Measurements from ENCODE around the gene NOD2.
A peak's percentile ranks its signal among the peaks of the same experiment; 100 is the strongest.

Gene NOD2

GRCh38 chr16:50742576-50743200 lies 49.3 kb downstream of the NOD2 start:
- peak; percentile 41 for DNase-seq (ENCODE audit: low spot score)

- peak; percentile 40 for DNase-seq (ENCODE audit: low spot score)
Measured at GRCh38 chr16:50743581-50744225, 50.3 kb downstream of the NOD2 start.

GRCh38 chr16:50744881-50745280 lies 51.5 kb downstream of the NOD2 start:
- DNase-seq (ENCODE audit: low spot score), result no peak

- no peak for DNase-seq (ENCODE audit: low spot score)
Measured at GRCh38 chr16:50745940-50746339, 52.5 kb downstream of the NOD2 start.

GRCh38 chr16:50747207-50747956 lies 54.0 kb downstream of the NOD2 start:
- DNase-seq (ENCODE audit: low spot score), result peak; percentile 60

- DNase-seq (ENCODE audit: low spot score), result no peak
Measured at GRCh38 chr16:50751528-50751927, 58.1 kb downstream of the NOD2 start.

- DNase-seq (ENCODE audit: low spot score), result no peak
Measured at GRCh38 chr16:50752471-50753235, 59.2 kb downstream of the NOD2 start.

GRCh38 chr16:50756473-50756872 lies 63.1 kb downstream of the NOD2 start:
- no peak for DNase-seq (ENCODE audit: low spot score)

GRCh38 chr16:50761267-50761666 lies 67.9 kb downstream of the NOD2 start:
- no peak for DNase-seq (ENCODE audit: low spot score)

GRCh38 chr16:50762241-50762640 lies 68.8 kb downstream of the NOD2 start:
- DNase-seq (ENCODE audit: low spot score), result no peak

- DNase-seq (ENCODE audit: low spot score), result no peak
Measured at GRCh38 chr16:50763211-50763610, 69.8 kb downstream of the NOD2 start.

GRCh38 chr16:50765260-50765659 lies 71.9 kb downstream of the NOD2 start:
- no peak for DNase-seq (ENCODE audit: low spot score)

GRCh38 chr16:50765861-50766260 lies 72.5 kb downstream of the NOD2 start:
- DNase-seq (ENCODE audit: low spot score), result no peak

- DNase-seq (ENCODE audit: low spot score), result no peak
Measured at GRCh38 chr16:50767197-50767596, 73.8 kb downstream of the NOD2 start.

- DNase-seq (ENCODE audit: low spot score), result no peak
Measured at GRCh38 chr16:50771366-50771765, 78.0 kb downstream of the NOD2 start.

- no peak for DNase-seq (ENCODE audit: low spot score)
Measured at GRCh38 chr16:50774405-50774804, 81.0 kb downstream of the NOD2 start.

- DNase-seq (ENCODE audit: low spot score), result no peak
Measured at GRCh38 chr16:50774960-50775359, 81.6 kb downstream of the NOD2 start.

- DNase-seq (ENCODE audit: low spot score), result no peak
Measured at GRCh38 chr16:50776037-50776436, 82.6 kb downstream of the NOD2 start.

- DNase-seq (ENCODE audit: low spot score), result peak; percentile 42
Measured at GRCh38 chr16:50778284-50779163, 85.1 kb downstream of the NOD2 start.

GRCh38 chr16:50781043-50781442 lies 87.6 kb downstream of the NOD2 start:
- no peak for DNase-seq (ENCODE audit: low spot score)

GRCh38 chr16:50781518-50781917 lies 88.1 kb downstream of the NOD2 start:
- DNase-seq (ENCODE audit: low spot score), result no peak
